ENCODE measurements around the gene TBC1D32.
"Not testable (repeated sequence)": the region's sequence is repeated elsewhere in the genome, so short reads cannot be mapped to it uniquely, and the experiment has no call there.

The TBC1D32 gene, protein sequence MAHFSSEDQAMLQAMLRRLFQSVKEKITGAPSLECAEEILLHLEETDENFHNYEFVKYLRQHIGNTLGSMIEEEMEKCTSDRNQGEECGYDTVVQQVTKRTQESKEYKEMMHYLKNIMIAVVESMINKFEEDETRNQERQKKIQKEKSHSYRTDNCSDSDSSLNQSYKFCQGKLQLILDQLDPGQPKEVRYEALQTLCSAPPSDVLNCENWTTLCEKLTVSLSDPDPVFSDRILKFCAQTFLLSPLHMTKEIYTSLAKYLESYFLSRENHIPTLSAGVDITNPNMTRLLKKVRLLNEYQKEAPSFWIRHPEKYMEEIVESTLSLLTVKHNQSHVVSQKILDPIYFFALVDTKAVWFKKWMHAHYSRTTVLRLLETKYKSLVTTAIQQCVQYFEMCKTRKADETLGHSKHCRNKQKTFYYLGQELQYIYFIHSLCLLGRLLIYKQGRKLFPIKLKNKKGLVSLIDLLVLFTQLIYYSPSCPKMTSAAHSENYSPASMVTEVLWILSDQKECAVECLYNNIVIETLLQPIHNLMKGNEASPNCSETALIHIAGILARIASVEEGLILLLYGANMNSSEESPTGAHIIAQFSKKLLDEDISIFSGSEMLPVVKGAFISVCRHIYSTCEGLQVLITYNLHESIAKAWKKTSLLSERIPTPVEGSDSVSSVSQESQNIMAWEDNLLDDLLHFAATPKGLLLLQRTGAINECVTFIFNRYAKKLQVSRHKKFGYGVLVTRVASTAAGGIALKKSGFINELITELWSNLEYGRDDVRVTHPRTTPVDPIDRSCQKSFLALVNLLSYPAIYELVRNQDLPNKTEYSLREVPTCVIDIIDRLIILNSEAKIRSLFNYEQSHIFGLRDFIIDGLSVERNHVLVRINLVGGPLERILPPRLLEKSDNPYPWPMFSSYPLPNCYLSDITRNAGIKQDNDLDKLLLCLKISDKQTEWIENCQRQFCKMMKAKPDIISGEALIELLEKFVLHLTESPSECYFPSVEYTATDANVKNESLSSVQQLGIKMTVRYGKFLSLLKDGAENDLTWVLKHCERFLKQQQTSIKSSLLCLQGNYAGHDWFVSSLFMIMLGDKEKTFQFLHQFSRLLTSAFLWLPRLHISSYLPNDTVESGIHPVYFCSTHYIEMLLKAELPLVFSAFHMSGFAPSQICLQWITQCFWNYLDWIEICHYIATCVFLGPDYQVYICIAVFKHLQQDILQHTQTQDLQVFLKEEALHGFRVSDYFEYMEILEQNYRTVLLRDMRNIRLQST

DNA sequence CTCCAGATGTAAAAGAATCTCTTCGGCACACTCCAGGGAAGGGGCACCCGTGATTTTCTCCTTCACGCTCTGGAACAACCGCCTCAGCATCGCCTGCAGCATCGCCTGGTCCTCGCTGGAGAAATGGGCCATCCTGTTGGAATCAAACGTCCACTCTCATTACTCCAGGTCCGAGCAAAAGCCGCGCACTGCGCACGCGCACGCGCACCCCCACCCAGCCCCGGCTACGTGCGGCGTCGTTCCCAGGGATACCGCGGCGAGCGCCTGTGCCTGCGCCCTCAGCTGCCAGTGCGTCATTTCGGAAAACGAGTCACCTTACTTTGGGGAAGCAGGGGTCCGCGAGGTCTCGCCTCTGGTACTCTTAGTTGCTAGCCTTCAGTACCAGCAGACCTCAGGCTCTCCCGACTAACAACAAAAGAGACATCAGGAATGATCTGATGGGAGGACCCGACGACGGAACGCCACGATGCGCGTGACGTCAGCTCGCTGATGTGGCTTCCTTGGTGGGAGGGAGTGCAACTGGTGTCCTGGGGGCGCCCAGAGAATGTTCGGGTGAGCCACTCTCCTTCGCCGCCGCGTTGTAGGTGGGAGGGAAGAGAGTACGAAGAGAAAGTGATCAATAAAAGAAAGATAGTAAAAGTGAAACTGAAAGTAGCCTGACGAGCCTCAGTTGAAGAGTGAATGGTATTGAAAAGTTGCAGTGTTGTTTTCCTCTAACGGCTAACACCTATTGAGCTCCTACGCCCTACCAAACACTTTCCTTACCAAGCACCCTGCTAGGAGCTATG lies at the start of gene TBC1D32:
TBC1D32 (minus strand) TSS at position 182 of the 788 bp plus-strand sequence; CDS start at position 132, 50 bp downstream.
- peak in 1 of 2 experiments; percentile 18 for DNase-seq

DNA sequence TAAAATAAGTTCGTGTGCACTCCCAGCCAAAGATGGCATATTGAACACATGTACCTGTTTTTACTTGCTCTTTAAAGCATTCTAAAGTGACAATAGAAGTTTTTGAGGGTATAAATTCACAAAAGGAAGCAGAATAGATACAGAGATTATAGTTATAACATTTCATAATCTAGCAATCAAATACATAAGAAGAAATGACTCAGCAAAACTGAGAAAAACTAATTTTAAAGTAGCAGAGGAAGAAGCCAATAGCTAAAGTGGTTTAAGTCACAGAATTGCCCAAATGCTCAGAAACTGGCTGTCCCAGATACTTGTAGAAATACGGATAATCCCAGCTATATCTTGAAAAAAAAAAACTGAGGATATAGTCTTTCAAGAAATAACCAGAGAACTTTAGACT lies 49.2 kb upstream of the TBC1D32 start:
- DNase-seq = no peak

DNA sequence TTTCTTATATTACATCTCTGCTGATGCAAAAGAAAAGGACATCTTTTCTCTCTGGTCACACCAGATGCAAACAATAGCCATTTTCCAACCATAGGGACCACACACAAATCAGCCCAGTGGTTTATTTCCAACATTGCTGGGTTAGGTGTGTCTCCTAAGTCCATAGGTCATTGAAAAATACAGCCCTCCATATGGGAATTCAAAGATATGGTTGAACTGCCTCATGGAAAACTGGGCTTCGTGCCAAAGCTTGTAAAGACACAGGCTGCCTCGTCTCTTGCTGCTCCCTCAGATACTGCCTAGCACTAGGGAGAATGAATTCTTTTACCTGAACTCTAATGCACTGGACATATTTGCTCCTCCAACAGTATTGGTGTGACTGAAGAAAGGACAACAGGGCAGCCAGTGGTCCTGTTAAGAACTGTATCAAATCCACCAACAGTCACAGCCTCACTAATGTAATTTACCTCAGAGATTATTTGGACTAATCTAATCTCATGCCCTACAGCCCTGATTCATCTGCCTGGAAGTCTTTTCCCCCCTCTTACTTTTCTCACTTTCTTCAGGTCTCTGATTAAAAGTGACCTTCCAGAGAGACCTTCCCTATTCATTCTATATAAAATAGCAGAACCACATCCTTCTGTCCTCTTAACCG lies 48.3 kb upstream of the TBC1D32 start:
- DNase-seq = no peak

DNA sequence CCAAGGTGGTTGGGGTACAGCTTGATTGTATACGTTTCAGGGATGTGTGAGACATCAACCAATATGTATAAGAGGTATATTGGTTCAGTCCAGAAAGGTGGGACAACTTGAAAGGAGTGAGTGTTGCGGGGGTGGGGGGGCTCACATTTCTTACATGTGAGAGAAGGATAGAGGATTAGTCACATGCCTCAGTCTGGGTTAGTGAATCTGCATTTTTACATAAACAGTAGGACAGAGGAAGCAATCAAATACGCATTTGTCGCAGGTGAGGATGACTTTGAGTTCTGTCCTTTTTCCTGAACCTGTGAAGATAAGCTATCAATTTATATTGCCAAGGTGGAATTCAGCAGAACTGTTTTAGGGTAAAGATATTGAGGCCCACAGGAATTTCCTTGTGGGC lies 42.1 kb upstream of the TBC1D32 start:
- DNase-seq = no peak

DNA sequence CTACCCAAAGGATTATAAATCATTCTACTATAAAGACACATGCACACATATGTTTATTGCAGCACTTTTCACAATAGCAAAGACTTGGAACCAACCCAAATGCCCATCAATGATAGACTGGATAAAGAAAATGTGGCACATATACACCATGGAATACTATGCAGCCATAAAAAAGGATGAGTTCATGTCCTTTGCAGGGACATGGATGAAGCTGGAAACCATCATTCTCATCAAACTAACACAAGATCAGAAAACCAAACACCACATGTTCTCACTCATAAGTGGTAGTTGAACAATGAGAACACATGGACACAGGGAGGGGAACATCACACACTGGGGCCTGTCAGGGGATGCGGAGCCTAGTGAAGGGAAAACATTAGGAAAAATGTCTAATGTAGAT lies 39.9 kb upstream of the TBC1D32 start:
- DNase-seq = not testable (repeated sequence)

DNA sequence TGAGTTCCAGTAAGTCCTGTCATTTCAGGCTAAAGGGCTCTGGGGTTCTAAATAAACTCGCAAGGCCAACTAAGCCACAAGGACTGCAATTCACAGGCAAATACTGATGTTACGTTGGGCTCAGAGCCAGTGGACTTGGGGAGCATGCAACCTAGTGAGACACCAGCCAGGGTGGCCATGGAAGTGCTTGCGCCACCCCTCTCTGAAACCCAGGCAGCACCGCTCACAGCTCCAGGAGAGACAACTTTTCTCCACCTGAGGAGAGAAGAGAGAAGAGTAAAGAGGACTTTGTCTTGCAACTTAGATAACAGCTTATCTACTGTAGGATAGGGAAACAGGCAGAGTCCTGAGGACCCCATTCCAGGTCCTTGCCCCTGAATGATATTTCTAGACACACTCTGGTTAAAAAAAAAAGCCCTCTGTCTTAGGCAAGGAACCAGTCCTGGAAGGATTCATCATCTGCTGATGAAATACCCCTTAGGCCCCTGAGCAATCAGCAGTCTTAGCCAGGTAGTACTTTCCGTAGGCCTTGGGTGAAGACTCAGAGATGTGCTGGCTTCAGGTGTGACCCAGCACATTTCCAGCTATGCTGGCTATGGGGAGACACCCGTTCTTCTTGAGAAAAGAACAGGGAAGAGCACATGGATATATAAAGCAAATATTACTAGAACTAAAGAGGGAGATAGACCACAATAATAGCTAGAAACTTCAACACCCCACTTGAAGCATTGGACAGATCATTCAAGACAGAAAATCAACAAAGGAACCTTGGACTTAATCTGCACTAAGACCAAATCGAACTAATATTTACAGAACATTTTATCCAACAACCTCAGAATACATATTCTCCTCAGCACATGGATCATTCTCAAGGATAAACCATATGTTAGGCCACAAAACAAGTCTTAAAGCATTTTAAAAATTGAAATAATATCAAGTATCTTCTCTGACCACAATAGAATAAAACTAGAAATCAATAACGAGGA lies 31.5 kb upstream of the TBC1D32 start:
- DNase-seq = no peak

DNA sequence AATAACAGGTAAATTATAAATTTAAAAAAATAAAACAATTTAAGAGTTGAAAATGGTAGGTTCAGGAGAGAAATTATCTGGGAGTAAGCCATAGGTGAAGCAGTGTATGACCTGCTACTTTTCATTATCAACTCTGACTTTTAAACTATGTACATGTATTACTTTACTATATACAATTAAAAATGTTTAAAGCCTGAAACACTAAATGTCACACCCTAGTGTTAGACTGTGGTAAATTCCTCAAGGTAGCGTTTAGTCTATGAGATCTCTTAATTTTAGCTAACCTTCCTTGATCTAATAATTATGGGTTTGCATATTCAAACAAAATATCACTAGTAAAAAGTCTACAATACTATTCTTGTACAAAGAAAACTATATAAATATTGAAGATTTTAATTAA lies 22.3 kb upstream of the TBC1D32 start:
- no peak for DNase-seq

DNA sequence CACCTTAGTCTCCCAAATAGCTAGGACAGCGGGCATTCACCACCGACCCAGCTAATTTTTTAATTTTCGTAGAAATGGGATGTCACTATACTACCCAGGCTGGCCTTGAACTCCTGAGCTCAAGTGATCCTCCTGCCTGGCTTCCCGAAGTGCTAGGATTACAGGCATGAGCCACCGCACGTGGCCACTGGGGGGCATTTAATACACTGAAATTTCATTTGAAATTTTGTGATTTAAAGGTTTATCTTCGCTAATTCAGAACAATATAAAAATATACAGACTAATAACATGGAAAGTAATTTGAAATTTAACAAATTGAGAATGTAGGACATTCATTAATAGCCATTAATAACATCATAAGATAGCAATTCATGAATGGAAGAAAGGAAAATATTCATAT lies 20.5 kb upstream of the TBC1D32 start:
- DNase-seq = no peak

DNA sequence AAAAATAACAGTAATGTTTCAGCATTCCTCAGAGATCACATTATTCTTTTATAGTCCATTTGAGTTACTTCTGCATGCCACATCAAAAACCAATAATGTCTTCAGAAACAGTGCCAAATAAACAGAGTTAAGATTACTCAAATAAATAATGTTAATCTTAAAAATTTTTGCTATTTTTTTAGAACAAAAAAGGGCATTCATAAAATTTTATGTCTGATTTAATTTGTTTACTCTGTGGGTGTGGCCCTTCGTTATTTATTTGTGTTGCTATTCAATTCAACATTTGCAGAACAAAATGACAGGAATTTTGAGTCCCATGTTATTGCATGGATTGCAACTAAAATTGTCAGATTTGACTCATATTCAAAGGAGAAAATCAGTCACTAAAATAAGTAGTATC lies 18.7 kb upstream of the TBC1D32 start:
- DNase-seq = no peak

DNA sequence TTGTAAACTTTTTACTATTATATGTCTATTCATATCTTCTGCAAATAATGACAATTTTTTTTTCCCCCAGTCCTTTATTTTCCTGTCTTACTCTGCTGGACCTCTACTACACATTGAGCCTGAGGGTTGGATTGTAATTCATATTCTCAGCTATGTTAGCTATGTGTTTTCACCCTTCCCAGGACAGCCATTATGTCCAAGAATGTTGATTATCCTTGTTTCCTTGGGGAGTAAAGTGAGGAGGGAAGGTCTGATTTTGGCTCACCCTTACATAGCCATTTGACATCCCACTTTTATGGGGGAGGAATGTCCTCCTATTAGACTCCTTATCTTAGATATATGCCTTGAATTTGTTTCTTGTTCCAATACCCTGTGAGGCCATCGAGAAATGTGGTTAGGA lies 17.6 kb upstream of the TBC1D32 start:
- no peak for DNase-seq

DNA sequence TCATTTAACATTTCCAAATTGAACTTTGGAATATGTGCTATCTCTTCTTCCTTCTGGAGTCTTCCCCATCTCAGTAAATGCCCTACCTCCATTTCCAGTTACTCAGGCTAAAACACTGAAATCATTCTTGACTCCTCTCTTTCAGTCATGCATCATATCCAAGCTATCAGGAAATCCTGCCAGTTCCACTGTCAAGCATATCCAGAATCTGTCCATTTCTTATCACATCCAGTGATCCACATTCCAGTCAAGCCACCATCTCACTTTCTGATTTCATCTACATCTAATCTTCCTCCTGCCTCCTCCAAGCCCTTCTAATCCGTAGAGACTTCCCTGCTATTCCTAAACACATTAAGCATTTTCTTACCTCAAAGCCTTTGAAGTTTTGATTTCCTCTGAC lies 15.3 kb upstream of the TBC1D32 start:
- no peak for DNase-seq

DNA sequence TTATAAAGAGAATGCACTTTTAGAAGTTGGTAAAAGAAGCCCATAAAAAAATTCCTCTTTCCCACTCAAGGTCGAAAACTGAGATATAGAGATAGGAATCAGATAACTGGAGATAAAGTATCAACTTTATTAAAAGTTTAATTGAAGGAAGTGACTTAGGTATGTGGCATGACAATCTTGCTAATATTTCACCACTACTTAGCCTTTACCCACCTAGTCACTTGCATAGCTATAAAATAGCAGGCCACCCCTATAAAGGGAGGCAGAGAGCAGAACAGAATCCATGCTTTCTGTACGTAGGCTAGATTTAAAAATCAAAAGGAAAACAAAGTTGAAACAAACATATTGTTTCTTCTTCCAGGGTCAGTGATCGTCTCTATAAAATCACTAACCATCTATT lies 13.2 kb upstream of the TBC1D32 start:
- DNase-seq = no peak

DNA sequence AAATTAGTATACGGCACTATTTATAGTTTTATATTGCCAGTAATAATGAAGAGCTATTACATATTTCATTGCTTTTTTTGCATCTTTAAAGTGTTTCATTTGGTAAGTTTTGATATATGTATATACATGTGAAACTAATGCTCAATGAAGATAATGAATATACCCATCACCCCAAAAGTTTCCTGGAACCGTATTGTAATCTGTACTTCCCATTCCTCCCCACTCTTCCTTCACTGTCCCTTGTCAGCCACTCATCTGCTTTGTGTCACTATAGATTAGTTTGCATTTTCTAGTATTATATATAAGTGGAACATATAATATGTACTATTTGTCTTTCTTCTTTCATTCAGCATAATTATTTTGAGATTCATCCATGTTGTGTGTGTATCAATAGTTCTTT lies 10.3 kb upstream of the TBC1D32 start:
- DNase-seq = no peak

DNA sequence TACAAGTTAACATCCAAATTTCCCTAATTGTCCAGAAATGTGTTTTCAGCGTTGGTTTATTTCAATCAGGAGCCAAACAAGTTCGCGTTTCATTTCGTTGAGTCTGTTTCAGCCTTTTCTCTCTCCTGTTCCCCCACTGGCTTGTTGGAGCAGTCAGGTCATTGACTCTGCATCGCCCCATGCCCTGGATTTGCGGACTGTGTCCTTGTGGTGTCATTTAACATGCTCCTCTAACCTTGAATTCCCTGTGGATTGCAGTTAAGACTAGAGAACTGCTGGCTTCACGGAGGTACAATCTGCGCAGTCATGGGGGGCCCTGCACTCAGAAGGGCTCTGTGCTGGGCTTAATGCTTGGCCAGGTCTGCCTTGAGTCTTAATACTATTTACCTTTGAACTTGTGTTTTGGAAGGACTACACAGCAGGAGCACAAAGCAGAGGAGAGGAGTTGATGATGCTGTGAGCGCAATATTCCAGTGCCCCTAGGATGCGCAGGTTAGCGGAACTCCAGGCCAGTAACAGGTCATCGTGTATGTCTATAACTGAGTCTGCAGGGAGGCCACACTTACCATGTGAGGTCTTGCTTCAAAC lies 5.5 kb upstream of the TBC1D32 start:
- no peak for DNase-seq

DNA sequence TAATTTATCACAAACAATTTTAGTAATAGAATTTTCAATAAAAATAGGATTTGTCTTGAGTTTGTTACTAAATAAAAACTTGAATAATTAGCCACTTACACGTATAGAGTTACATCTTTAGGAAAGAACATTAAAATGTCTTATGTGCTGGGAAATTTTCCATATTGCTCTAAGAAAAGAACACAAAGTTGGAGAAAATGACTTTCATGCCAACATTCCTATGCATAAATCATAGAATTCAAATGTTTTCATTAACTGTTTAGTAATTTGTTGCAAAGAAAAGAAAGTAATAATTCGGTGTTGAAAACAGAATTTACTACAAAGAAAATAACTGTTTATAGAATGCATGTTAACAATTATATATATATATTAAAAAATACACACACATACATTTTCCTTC lies 4.7 kb upstream of the TBC1D32 start:
- DNase-seq = no peak

DNA sequence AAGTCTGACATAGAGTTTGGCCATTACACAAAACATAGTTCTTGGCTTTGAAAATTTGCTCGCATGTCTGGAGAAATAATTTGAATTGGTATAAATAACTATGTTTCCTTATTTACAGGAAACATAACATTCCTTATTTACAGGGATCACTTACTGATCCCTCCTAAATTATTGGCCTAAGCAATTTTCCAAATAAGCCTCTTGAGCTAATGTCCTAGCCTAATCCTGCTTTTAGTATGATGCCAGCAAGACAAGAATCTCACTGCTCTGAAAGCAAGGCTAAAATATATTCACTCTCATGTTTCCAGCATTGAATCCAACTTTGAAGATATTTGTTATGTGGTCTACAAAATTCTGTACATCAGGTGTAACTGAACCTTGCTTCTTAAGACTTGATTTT lies 4.1 kb upstream of the TBC1D32 start:
- no peak for DNase-seq

DNA sequence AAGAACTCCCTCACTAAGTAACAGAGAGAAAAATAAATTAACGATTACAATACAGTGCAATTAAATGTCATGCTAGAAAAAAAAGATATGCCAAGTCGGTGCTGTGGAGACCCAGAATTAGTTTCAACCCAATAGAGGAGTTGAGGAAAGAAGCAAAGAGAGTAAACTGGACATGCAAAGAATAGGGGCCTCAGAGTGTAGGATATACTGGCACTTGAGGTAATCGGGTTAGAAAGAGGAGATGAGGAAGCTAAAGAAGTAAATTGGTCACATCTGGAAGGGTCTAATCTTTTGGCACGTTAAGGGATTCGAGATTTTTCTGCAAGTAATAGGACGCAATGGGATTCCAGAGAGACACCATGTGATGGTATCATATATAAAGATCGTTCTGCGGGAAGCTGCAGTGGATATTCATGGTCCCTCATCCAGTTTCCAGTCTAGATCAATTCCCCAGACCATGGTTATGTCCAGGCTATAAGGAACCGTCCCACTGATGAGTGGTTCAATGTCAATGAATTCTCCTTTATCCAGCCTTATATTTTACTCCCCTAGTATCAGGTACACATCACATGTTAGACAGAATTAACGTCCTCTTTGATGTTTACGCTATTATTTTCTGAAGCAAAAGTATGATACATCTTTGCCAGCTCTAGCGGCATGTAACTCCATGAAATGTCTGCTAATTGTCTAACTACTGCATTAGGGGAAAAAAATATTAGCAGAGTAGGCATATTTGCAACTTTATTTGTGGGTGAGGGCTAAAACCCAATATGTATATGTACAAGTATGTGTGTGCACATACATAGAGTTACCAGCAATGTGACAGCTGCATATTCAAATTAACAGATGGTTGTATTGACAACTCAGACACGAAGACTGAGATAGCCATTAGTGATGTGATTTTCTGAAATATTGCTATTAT lies 1.1 kb upstream of the TBC1D32 start:
- no peak for DNase-seq

DNA sequence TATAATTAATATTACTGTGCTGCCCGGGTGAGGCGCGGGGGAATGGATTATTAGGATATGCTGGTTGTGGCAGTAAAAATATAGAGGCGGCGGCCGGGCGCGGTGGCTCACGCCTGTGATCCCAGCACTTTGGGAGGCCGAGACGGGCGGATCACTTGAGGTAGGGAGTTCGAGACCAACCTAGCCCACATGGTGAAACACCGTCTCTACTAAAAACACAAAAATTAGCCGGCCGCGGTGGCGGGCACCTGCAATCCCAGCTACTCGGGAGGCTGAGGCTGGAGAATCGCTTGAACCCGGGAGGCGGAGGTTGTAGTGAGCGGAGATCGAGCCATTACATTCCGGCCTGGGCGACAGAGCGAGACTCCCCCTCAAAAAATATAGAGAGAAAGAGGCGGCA lies 586 bp downstream of the TBC1D32 start:
- not testable (repeated sequence) for DNase-seq

DNA sequence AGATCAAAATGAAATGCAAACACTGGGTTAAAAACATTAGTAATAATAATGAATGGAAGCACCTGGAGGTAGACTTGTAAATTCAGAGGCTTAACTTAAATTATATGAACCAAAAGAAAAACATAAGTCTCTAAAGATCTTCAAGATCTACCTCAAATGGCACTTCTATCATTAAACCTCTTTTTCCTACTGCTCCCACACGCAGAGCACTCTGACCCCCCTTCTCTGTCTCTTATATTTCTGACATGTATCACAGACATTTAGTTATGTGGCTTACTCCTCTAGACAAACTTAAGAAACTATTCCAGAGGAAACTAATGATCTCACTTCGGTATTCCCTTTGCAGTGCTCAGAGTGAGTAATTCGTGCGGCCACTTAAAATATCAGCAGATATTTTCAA lies 1.1 kb downstream of the TBC1D32 start:
- no peak for DNase-seq

Measured in cerebellar nuclear complex (tissue), 1 donor.